Measurements from ENCODE around the gene CACFD1.

The CACFD1 gene

DNA sequence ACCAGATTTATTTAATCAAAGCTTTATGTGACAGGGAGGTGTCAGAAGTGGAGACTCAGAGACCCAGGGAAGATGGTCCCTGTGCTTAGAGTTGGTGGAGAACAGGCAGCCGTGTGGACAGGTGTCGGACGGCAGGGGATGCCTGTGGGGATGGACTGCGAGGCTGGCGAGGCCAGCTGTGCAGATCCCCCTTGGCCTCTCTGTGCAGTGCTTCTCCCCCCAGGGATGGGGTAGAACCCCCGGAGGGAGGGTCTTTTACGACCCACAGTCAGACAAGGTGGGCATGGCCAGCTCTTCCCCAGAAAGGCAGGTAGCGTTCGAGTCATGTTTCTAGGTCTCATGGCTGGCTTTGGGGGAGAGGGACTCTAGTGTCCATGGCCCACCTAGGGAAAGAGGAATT, 23.8 kb downstream of the CACFD1 start:
- TF ChIP-seq CTCF (IDR thresholded peaks at IDR 0.05; ENCODE audit: insufficient read depth, low read depth, low read length, missing control alignments) = no peak
- H3K4me3 ChIP-seq (ENCODE audit: low read length) = no peak overlapping the region
- no peak for DNase-seq (ENCODE audit: low read depth)

DNA sequence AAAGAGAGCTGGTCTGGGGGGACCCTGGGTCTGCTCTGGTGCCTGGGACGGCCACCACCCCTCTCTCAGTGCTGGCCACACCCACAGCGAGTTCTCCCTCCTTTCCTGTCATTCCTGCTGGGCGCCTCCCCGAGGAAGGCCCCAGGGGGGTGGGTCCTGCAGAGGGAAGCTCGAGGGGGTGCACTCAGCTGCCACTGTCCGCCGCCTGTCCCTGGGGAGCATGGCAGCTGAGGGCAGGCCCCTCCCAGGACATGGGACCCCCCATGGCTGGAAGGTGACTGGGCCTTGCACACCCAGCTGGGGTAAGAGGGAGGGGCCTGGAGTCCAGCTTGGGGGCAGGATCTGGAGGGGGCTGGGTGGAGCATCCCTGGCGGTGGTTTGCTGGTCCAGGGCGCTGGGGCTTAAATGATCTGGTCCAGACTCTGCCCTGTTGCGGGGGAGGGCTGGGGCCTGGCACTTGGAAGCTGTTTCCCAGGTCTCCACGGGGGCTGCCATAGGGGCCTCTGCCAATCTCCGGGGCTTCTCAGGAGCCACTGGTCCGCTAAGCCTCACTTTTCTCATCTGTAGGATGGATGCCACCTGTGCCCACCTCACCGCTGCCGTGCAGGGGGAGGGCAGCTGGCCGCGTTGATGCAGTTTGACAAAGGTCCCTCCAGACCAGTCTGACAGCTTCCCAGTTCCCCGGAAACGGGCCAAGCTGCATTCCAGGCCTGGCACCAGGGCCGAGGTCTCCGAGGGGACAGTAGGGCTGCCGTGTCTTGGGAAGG, 25.1 kb downstream of the CACFD1 start:
- no peak overlapping the region for H3K4me3 ChIP-seq (ENCODE audit: low read length)
- no peak for DNase-seq (ENCODE audit: low read depth)
- no peak for TF ChIP-seq CTCF (IDR thresholded peaks at IDR 0.05; ENCODE audit: insufficient read depth, low read depth, low read length, missing control alignments)

- DNase-seq (ENCODE audit: low read depth) = no peak
- H3K4me3 ChIP-seq (ENCODE audit: low read length) = no peak overlapping the region
- no peak for TF ChIP-seq CTCF (IDR thresholded peaks at IDR 0.05; ENCODE audit: insufficient read depth, low read depth, low read length, missing control alignments)
Measured at GRCh38 chr9:133485531-133486260, 25.9 kb downstream of the CACFD1 start.

DNA sequence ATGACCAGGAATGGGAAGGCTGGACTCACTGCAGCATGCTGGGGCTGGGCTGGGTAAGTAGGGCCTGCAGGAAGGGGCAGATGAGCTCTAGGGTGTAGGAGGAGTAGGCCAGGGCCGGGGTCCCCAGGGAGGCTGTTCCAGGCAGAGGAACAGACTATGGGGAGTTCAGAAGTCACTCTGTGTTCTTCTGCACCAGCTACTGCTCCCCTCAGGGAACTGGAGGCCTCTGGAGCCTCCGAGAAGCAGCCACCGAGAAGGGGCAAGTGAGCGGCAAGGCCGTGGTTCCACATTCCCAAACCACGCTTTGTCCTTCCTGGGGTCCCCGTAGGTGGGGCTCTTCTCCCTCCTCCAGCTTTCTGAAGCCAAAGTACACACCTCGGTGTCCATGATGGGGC, 27.6 kb downstream of the CACFD1 start:
- TF ChIP-seq CTCF (IDR thresholded peaks at IDR 0.05; ENCODE audit: insufficient read depth, low read depth, low read length, missing control alignments) = no peak

GRCh38 chr9:133488686-133489252, 29.0 kb downstream of the CACFD1 start:
- H3K4me3 ChIP-seq (ENCODE audit: low read length) = no peak overlapping the region
- DNase-seq (ENCODE audit: low read depth) = no peak
- TF ChIP-seq CTCF (IDR thresholded peaks at IDR 0.05; ENCODE audit: insufficient read depth, low read depth, low read length, missing control alignments) = no peak

More for the DNA sequence above, 27.6 kb downstream of the CACFD1 start:
- H3K4me3 ChIP-seq (ENCODE audit: low read length) = no peak overlapping the region
- DNase-seq (ENCODE audit: low read depth) = no peak

- no peak for TF ChIP-seq CTCF (IDR thresholded peaks at IDR 0.05; ENCODE audit: insufficient read depth, low read depth, low read length, missing control alignments)
- DNase-seq (ENCODE audit: low read depth) = no peak
- no peak overlapping the region for H3K4me3 ChIP-seq (ENCODE audit: low read length)
Measured at GRCh38 chr9:133489253-133490190, 29.7 kb downstream of the CACFD1 start.
